Ovary (tissue), 3 donors: ENCODE measurements around the gene CYSTM1.

Source experiments
- POLR2A ChIP-seq: fragments of 450-650 bp; IDR thresholded peaks from one replicate; pipeline ENCODE4 v1.6.1; 2017; ENCODE audit warnings: antibody characterized with exemption, mild to moderate bottlenecking, moderate library complexity
- TF ChIP-seq, protein P1 (sequence below), 3 donors: fragments of 450-650 bp in 2 of 3; fragments of 200-600 bp in 1 of 3; IDR thresholded peaks; one replicate each; pipeline versions ENCODE4 v1.5.1 to v1.8.0; 2016 to 2022; ENCODE audit warnings: antibody characterized with exemption in 3 of 3, mild to moderate bottlenecking in 1 of 3
- donor health status: DM: no; HTN: no; CAD: no.

DNA sequence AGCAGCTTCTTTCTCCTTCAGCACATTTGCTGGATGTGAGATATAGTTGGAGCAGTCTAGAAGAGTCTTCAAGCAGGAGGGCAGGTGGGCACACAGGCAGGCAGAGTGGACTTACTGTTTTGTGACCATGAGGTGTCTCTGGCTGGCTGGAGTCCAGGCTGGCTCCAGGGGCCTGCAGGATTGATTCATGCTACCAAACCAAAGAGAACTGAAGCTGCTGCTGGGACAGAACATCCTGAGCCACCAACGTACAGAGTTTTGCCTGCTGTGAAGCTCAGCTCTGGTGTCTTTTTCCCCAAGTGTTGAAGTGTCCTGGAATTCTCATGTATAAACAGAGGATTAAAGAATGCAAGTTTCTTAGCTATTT lies 45.7 kb downstream of the CYSTM1 start:
- TF ChIP-seq, protein P1, sequence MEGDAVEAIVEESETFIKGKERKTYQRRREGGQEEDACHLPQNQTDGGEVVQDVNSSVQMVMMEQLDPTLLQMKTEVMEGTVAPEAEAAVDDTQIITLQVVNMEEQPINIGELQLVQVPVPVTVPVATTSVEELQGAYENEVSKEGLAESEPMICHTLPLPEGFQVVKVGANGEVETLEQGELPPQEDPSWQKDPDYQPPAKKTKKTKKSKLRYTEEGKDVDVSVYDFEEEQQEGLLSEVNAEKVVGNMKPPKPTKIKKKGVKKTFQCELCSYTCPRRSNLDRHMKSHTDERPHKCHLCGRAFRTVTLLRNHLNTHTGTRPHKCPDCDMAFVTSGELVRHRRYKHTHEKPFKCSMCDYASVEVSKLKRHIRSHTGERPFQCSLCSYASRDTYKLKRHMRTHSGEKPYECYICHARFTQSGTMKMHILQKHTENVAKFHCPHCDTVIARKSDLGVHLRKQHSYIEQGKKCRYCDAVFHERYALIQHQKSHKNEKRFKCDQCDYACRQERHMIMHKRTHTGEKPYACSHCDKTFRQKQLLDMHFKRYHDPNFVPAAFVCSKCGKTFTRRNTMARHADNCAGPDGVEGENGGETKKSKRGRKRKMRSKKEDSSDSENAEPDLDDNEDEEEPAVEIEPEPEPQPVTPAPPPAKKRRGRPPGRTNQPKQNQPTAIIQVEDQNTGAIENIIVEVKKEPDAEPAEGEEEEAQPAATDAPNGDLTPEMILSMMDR (IDR thresholded peaks at IDR 0.05) = no peak
- TF ChIP-seq POLR2A = no peak
